Calu3 (cell line): Measurements from ENCODE around the gene UBE2G2. TPM values are rescaled to one million over a fixed set of nuclear protein-coding genes. Genes with fewer than 3 reads are reported as not detected.

ENCODE experiments used
- BruUV-seq: library from RNA; stranded (reverse); fragments of 400-500 nt; replicated peaks from 2 replicates; lab custom pipeline; 2021; lab: Mats Ljungman, UMichigan
- CTCF ChIA-PET: fragments of 300-600 bp; sonication (Branson Sonifier 250); formaldehyde crosslinking; loops from one replicate; lab custom pipeline; 2022; ENCODE audit warnings: antibody characterized with exemption; lab: Charles Lee
- DNase-seq: peaks from one replicate; pipeline ENCODE4 v3.0.0; 2022
- H3K27ac Mint-ChIP-seq: one replicate; pipeline ENCODE4 v1.8.0; 2022; ENCODE audit warnings: mixed read lengths; ENCODE audit not compliant: unreplicated experiment
- H3K27me3 Mint-ChIP-seq: one replicate; pipeline ENCODE4 v1.8.0; 2022; ENCODE audit warnings: mixed read lengths; ENCODE audit not compliant: unreplicated experiment
- H3K36me3 Mint-ChIP-seq: one replicate; pipeline ENCODE4 v1.8.0; 2022; ENCODE audit warnings: mild to moderate bottlenecking, moderate library complexity, mixed read lengths; ENCODE audit not compliant: insufficient read depth, unreplicated experiment
- H3K4me1 Mint-ChIP-seq: one replicate; pipeline ENCODE4 v1.8.0; 2022; ENCODE audit warnings: mild to moderate bottlenecking, low read depth, mixed read lengths; ENCODE audit not compliant: unreplicated experiment
- H3K4me3 Mint-ChIP-seq: one replicate; pipeline ENCODE4 v1.8.0; 2022; ENCODE audit warnings: mild to moderate bottlenecking, low read depth, moderate library complexity, mixed read lengths; ENCODE audit not compliant: unreplicated experiment
- H3K9me3 Mint-ChIP-seq: one replicate; pipeline ENCODE4 v1.8.0; 2022; ENCODE audit warnings: low read depth, mixed read lengths; ENCODE audit not compliant: unreplicated experiment
- intact Hi-C: fragments of 100-400 bp; cut with micrococcal nuclease; formaldehyde crosslinking; loops from one replicate; pipeline ENCODE4 v1.10.0; 2022; ENCODE audit not compliant: unreplicated experiment
- total RNA-seq: library from RNA; stranded (reverse); gene quantifications from 2 replicates; pipeline ENCODE4 v1.2.3, GENCODE V29; 2022
- TF ChIP-seq, protein P1 (sequence below): fragments of 200-600 bp; IDR thresholded peaks from one replicate; pipeline ENCODE4 v1.8.0; 2022; ENCODE audit warnings: antibody characterized with exemption; ENCODE audit not compliant: unreplicated experiment

UBE2G2 gene
- total RNA-seq, 1 experiment from 2014 or later, result 61.7 TPM

- no peak for DNase-seq
- TF ChIP-seq, protein P1, sequence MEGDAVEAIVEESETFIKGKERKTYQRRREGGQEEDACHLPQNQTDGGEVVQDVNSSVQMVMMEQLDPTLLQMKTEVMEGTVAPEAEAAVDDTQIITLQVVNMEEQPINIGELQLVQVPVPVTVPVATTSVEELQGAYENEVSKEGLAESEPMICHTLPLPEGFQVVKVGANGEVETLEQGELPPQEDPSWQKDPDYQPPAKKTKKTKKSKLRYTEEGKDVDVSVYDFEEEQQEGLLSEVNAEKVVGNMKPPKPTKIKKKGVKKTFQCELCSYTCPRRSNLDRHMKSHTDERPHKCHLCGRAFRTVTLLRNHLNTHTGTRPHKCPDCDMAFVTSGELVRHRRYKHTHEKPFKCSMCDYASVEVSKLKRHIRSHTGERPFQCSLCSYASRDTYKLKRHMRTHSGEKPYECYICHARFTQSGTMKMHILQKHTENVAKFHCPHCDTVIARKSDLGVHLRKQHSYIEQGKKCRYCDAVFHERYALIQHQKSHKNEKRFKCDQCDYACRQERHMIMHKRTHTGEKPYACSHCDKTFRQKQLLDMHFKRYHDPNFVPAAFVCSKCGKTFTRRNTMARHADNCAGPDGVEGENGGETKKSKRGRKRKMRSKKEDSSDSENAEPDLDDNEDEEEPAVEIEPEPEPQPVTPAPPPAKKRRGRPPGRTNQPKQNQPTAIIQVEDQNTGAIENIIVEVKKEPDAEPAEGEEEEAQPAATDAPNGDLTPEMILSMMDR, result no peak
- Mint-ChIP-seq H3K4me3 (no peak overlapping the region), H3K36me3 (no peaks in the 10 kb centered on the region), H3K27ac (no peak overlapping the region), H3K27me3 (peaks cover 42% of the 10 kb centered on the region), H3K9me3 (no peaks in the 10 kb centered on the region), H3K4me1 (peaks cover 9% of the 10 kb centered on the region)
- no TSS peak for BruUV-seq
- CTCF ChIA-PET, result no interaction called here
- intact Hi-C loops, result no loop called here
Measured at GRCh38 chr21:44758141-44758561, 43.5 kb downstream of the UBE2G2 start.

DNA sequence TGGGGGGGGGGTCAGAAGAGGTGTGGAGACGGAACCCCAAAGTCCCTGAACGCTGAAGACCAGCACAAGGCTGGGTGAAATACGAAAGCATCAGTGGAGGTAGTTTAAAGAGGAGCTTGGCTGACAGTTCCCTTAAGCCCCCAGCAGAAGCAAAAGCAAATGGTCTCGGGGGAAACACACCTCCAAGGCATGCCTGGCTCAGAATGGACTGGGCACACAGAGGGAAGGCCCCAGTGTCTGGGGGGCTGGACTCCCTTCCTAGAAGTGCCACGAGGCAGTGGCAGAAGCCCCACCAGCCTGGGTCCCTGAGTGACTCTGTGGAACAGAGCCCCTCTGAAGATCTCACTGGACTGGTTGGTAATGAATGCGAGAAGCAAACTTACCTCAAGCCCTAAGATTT is 43.9 kb downstream of the UBE2G2 start:
- no peak for DNase-seq
- TF ChIP-seq, protein P1, result no peak
- Mint-ChIP-seq H3K9me3 (no peaks in the 10 kb centered on the region), H3K36me3 (no peaks in the 10 kb centered on the region), H3K4me1 (peaks cover 9% of the 10 kb centered on the region), H3K4me3 (no peak overlapping the region), H3K27me3 (peaks cover 42% of the 10 kb centered on the region), H3K27ac (no peak overlapping the region)
- intact Hi-C loops, result no loop called here
- CTCF ChIA-PET, result no interaction called here
- no TSS peak for BruUV-seq

GRCh38 chr21:44756423-44757185 is 45.0 kb downstream of the UBE2G2 start:
- DNase-seq, result no peak
- peaks cover 42% of the 10 kb centered on the region for H3K27me3 Mint-ChIP-seq
- CTCF ChIA-PET, result no interaction called here
- TF ChIP-seq, protein P1, result no peak
- H3K4me3 Mint-ChIP-seq, result no peak overlapping the region
- H3K9me3 Mint-ChIP-seq, result no peaks in the 10 kb centered on the region
- no peak overlapping the region for H3K27ac Mint-ChIP-seq
- intact Hi-C loops, result no loop called here
- peaks cover 6% of the 10 kb centered on the region for H3K4me1 Mint-ChIP-seq
- H3K36me3 Mint-ChIP-seq, result no peaks in the 10 kb centered on the region
- BruUV-seq, result no TSS peak

DNA sequence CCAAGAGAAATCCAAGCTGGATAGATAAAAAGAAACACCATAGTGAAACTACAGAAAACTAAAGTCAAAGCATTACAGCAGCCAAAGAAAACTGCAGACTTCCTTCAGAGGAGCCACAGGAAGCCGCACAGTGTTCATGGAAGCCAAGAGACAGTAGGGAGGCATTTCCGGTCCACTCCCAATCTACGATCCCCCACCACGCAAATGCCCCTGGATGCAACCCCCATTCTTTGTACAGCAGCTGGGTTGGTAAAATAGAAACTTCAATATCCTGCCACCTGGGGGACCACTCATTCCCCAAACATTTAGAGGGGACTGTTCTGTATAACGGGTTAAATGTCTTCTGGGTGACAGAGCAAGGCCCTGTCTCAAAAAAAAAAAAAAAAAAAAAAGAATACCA is 46.4 kb downstream of the UBE2G2 start:
- CTCF ChIA-PET, result interaction anchor here (0.7 kb wide), 1 partner anchor 195 kb away, joined by 3 read pairs; no protein-coding TSS in a partner anchor

More for the DNA sequence above, 46.4 kb downstream of the UBE2G2 start:
- no peak for DNase-seq
- Mint-ChIP-seq H3K36me3 (no peaks in the 10 kb centered on the region), H3K9me3 (no peaks in the 10 kb centered on the region), H3K27me3 (peaks cover 43% of the 10 kb centered on the region), H3K4me3 (no peak overlapping the region), H3K4me1 (no peaks in the 10 kb centered on the region), H3K27ac (no peak overlapping the region)
- no TSS peak for BruUV-seq
- intact Hi-C loops, result no loop called here
- TF ChIP-seq, protein P1, result no peak
